WI38 (cell line): ENCODE measurements around the gene C2CD4B.

ENCODE experiments used
- H3K4me3 ChIP-seq: 2 replicates; pipeline ENCODE4 v1.5.1; 2011; ENCODE audit warnings: low read depth, mild to moderate bottlenecking, control low read depth, low read length
- TF ChIP-seq, protein P1 (sequence below): IDR thresholded peaks from 2 replicates; pipeline ENCODE4 v1.5.1; 2012; ENCODE audit warnings: low read depth, mild to moderate bottlenecking, control low read depth, low read length

The C2CD4B gene

DNA sequence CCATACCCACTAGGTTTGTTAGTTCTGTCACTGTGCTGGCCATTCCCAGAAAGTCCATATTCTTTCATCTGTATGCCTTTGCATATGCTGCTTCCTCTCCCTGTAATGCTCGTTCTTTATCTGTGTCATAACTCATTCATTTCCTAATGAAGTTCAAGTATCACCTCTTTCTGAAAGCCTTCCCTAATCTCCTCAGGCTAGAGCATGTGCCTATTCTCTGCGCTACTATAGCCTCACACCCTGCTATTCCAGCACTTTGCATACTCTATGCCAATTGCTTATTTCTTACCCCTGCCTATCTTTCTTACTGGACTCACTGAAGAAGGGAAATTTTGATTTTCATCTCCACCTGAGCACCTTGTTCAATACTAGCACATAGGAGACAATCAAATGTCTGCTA lies 25.6 kb upstream of the C2CD4B start:
- H3K4me3 ChIP-seq, result no peak overlapping the region
- TF ChIP-seq, protein P1, sequence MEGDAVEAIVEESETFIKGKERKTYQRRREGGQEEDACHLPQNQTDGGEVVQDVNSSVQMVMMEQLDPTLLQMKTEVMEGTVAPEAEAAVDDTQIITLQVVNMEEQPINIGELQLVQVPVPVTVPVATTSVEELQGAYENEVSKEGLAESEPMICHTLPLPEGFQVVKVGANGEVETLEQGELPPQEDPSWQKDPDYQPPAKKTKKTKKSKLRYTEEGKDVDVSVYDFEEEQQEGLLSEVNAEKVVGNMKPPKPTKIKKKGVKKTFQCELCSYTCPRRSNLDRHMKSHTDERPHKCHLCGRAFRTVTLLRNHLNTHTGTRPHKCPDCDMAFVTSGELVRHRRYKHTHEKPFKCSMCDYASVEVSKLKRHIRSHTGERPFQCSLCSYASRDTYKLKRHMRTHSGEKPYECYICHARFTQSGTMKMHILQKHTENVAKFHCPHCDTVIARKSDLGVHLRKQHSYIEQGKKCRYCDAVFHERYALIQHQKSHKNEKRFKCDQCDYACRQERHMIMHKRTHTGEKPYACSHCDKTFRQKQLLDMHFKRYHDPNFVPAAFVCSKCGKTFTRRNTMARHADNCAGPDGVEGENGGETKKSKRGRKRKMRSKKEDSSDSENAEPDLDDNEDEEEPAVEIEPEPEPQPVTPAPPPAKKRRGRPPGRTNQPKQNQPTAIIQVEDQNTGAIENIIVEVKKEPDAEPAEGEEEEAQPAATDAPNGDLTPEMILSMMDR, result no peak

DNA sequence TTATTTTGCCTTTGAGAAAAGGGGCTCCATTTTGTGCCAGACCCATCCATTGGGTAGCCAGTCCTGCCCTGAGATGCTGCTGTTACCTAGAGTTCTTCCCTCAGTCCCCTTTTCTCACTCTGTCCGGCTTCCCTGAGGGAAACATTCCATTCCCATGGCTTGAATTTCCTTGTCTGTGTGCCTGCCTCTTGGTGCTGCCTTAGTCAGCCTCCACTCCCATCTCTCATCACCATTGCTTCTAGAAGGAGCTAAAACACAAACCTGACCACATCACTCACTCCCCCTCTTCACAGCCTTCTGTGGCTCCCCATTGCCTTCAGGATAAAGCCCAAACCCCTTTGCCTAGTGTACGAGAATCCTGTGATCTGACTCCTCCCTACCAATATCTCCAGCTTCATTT lies 25.2 kb upstream of the C2CD4B start:
- no peak overlapping the region for H3K4me3 ChIP-seq
- TF ChIP-seq, protein P1, result no peak

DNA sequence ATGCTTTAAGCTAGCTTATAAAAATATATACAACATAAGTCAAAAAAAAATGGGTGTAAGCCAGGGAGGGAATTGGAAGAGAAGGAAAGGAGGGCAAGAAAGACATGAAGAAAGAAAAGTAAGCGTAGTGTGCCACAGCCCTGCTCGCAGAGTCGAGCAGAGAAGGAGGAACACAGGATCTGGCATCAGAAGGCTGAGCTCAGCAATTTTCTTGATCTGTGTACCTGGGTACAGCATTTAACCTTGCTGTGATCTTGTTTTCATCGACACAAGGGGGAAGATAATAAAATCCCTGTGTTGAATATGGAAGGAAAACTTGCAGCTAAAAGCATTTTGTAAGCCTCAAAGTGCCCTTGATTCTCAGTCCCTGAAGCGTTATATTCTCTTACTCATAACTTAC lies 23.7 kb upstream of the C2CD4B start:
- TF ChIP-seq, protein P1, result no peak
- H3K4me3 ChIP-seq, result no peak overlapping the region

DNA sequence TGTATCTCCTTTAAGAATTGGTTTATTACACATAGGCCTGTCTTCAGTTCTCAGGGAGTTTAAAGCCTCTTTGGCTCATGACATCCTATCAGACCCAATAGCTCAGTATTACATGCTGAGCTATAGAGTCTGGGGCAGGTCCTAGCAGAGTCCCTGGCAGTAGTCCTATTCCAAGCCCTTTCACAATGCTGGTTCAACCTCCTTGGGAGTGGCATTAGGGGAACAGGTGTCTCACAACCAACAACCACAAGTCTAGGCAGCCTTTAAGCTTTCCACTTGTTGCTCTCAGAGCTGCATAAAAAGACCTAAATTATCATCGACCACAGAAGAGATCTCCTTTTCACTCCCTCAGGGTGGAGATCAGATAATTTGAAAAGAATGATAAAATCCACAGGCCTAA lies 22.8 kb upstream of the C2CD4B start:
- TF ChIP-seq, protein P1, result no peak
- H3K4me3 ChIP-seq, result no peak overlapping the region

DNA sequence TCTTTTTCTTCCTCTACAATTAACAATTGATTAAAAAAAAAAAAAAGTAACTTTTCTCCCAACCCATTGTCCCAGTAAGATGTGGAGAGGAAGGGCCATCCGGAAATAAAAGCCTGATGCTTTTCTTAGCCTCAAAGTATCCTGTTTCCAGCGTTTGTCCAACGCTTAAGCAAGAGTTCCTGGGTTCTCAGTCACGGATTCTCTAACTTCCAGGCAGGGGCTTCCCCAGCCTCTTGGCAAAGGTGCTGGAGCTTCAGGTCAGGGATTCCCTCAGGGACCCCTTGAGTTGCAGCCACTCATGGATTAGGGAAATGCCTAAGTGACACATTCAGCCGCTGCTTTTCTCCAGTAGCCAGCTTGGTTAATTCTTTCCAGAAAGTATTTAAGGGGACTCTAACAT lies 22.3 kb upstream of the C2CD4B start:
- TF ChIP-seq, protein P1, result no peak
- no peak overlapping the region for H3K4me3 ChIP-seq

DNA sequence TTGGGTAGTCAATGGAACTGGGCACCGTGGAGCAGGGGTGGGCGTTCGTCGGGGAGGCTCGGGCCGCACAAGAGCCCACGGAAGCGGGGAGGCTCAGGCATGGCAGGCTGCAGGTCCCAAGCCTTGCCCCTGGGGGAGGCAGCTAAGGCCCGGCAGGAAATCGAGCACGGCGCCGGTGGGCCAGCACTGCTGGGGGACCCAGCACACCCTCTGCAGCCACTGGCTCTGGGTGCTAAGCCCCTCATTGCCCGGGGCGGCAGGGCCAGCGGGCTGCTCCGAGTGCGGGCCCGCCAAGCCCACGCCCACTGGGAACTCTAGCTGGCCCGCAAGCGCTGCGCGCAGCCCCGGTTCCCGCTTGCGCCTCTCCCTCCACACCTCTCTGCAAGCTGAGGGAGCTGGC lies 21.5 kb upstream of the C2CD4B start:
- TF ChIP-seq, protein P1, result no peak
- H3K4me3 ChIP-seq, result no peak overlapping the region

DNA sequence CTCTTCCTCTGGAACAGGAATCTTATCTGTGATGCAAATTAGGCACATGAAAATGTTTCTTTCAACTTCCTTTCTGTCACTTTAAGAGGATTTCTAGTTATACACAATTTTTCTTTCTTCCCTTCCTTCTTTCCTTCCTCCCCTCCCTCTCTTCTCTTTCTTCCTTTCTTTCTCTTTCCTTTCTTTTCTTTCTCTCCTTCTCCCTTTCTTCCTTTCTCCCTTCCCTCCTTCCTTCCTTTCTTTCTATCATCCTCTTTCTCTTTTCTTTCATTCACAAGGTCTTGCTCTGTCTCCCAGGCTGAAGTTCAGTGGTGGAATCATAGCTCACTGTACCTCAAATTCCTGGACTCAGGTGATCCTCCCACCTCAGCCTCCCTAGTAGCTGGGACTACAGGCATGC lies 18.0 kb upstream of the C2CD4B start:
- no peak overlapping the region for H3K4me3 ChIP-seq
- TF ChIP-seq, protein P1, result no peak
